Psoas muscle (tissue), 8 donors: ENCODE results near the gene INPP5F. TPM values are rescaled to one million over a fixed set of nuclear protein-coding genes. Genes with fewer than 3 reads are reported as not detected.

Experiments used
- ATAC-seq, 4 donors: fragments of 200-7000 bp; cut with Tn5 transposase; one replicate each; pipeline ENCODE4 v1.9.1; 2020; ENCODE audit warnings: moderate library complexity in 3 of 4, mild to moderate bottlenecking in 2 of 4
- DNase-seq, 2 donors: peaks; one replicate each; pipeline ENCODE4 v3.0.0-alpha.2; 2020
- H3K27ac ChIP-seq: fragments of 200-600 bp; one replicate; pipeline ENCODE4 v1.8.0; 2022
- H3K27me3 ChIP-seq, 3 donors: fragments of 200-600 bp in 1 of 3; one replicate each; pipeline versions ENCODE4 v1.6.1 to v1.8.0; 2013 to 2022; ENCODE audit warnings: low read length in 2 of 3, mild to moderate bottlenecking in 2 of 3, moderate library complexity in 1 of 3; ENCODE audit not compliant: insufficient read depth in 3 of 3
- H3K36me3 ChIP-seq, 2 donors: fragments of 200-600 bp in 1 of 2; one replicate each; pipeline versions ENCODE4 v1.6.1 to v1.8.0; 2013 to 2022; ENCODE audit warnings: low read depth in 1 of 2, mild to moderate bottlenecking in 1 of 2, moderate library complexity in 1 of 2; ENCODE audit not compliant: insufficient read depth in 1 of 2
- H3K4me1 ChIP-seq: fragments of 200-600 bp; one replicate; pipeline ENCODE4 v1.8.0; 2022
- H3K4me3 ChIP-seq: fragments of 200-600 bp; one replicate; pipeline ENCODE4 v1.8.0; 2022; ENCODE audit warnings: mild to moderate bottlenecking
- H3K9me3 ChIP-seq: fragments of 200-600 bp; one replicate; pipeline ENCODE4 v1.8.0; 2022
- CTCF ChIP-seq: fragments of 200-600 bp; IDR thresholded peaks from one replicate; pipeline ENCODE4 v1.8.0; 2022; ENCODE audit warnings: antibody characterized with exemption
- WGBS, 3 donors: extraction: QIAGEN DNeasy Blood & Tissue Kit; methylation state at CpG; one replicate each; pipeline versions ENCODE4 v1.1.6 to v1.1.7; 2013; 5-methylcytosine and 5-hydroxymethylcytosine counted together
- intact Hi-C, 2 donors: fragments of 100-400 bp; cut with DNase I; formaldehyde crosslinking; loops; one replicate each; pipeline versions ENCODE4 v1.11.0 to v1.14.2; 2022
- long read RNA-seq, 2 donors: library from polyadenylated mRNA; unstranded; transcript quantifications; one replicate each; pipeline ENCODE4 v2.0.0, GENCODE V29; 2021
- polyA plus RNA-seq, 3 donors: library from polyadenylated mRNA; stranded (reverse); fragments of 200-250 nt; gene quantifications; one replicate each; pipeline ENCODE4 v1.2.3, GENCODE V29; 2013
- total RNA-seq, 4 donors: library from RNA; stranded (reverse); fragmentation: NEBNext Ultra II Directional in 2 of 4; extraction: Animal tissue kit (Norgen Biotek cat#: 25700) in 2 of 4; gene quantifications; one replicate each; pipeline versions ENCODE4 v1.2.1 to v1.2.4, GENCODE V29; 2021 to 2023
- donor health status: healthy with polysubstance abuse.
- donor health status: DM: no; HTN: no; CAD: no; lungs with moderate emphysema.
- donor health status: Bipolar disorder and iron deficiency.
- donor health status: healthy.
- donor health status: DM: yes; HTN: yes; CAD: no.
- donor health status: DM: no; HTN: no; CAD: no.
- donor health status: DM: no; HTN: no; CAD: no.
- donor health status: DM: yes; HTN: yes; CAD: no.

Gene INPP5F
- total RNA-seq (10 to 100 TPM in 3 of 4 donors, 1 to 10 TPM in 1; 8.0 to 12.3 (median 10.7) TPM), polyA plus RNA-seq (10 to 100 TPM in 1 of 3 donors, 1 to 10 TPM in 2; 6.0 to 10.0 (median 8.0) TPM)
- long read RNA-seq, donor 1, partial matches to known transcripts: 1 of 6 reads
- long read RNA-seq, donor 1, other reads (novel, unspliced or antisense): 2 of 6 reads
- long read RNA-seq, donor 2, transcript INPP5F-203 (5 exons, 874 nt): major isoform, 10 of 21 reads
- long read RNA-seq, donor 2, partial matches to known transcripts: 4 of 21 reads
- long read RNA-seq, donor 2, other reads (novel, unspliced or antisense): 7 of 21 reads

- peak; percentile 99 to 100 for DNase-seq
- WGBS, 3 donors: 0 to 1% (median 1%) methylated on average over 41 to 94 of the region's 95 CpGs
- peak within 1 kb of the TSS; percentile 88 for H3K4me3 ChIP-seq
- ATAC-seq: peak; percentile 97 to 99 (median 98)
- H3K36me3 ChIP-seq: no peaks in the 10 kb centered on the region
- H3K27me3 ChIP-seq: no peaks in the 10 kb centered on the region
- TF ChIP-seq CTCF: peak; percentile 36
- no peaks in the 10 kb centered on the region for H3K9me3 ChIP-seq
- H3K27ac ChIP-seq: peak within 1 kb of the TSS; percentile 98
- intact Hi-C loops: loop anchor here in 1 of 2 donors (1.0 to 5.0 kb wide), 2 partner anchors 40 to 119 kb away; no protein-coding TSS in a partner anchor
- peaks cover 18% of the 10 kb centered on the region for H3K4me1 ChIP-seq
Measured at GRCh38 chr10:119725828-119726675, at the start of gene INPP5F. Gene INPP5F (plus strand): TSS chr10:119726050. CDS start chr10:119726263, 213 bp downstream.

- Histone ChIP-seq H3K36me3 (peaks cover 23 to 58% of the 10 kb centered on the region in 2 donors), H3K4me1 (peaks cover 85% of the 10 kb centered on the region), H3K4me3 (no peak overlapping the region), H3K9me3 (no peaks in the 10 kb centered on the region), H3K27ac (peak overlapping the region; percentile 90), H3K27me3 (no peaks in the 10 kb centered on the region)
- DNase-seq (no peak), ATAC-seq (no peak)
- intact Hi-C loops: no loop called here
- WGBS, 3 donors: 76 to 89% (median 79%) methylated on average over 6 of the region's 6 CpGs
- no peak for TF ChIP-seq CTCF
Measured at GRCh38 chr10:119677126-119677525, 48.7 kb upstream of the INPP5F start.

GRCh38 chr10:119677904-119678755, 47.7 kb upstream of the INPP5F start:
- Histone ChIP-seq H3K4me1 (peaks cover 85% of the 10 kb centered on the region), H3K27ac (peak overlapping the region; percentile 90), H3K9me3 (no peaks in the 10 kb centered on the region), H3K36me3 (peaks cover 15 to 48% of the 10 kb centered on the region in 2 donors), H3K4me3 (no peak overlapping the region), H3K27me3 (no peaks in the 10 kb centered on the region)
- intact Hi-C loops: no loop called here
- no peak for TF ChIP-seq CTCF
- DNase-seq: peak in 1 of 2 donors; percentile 69
- peak; percentile 27 to 51 (median 40) for ATAC-seq
- 43 to 69% (median 50%) methylated on average over 13 of the region's 13 CpGs for WGBS, 3 donors

GRCh38 chr10:119679480-119679829, 46.4 kb upstream of the INPP5F start:
- peak; percentile 9 to 24 (median 18) for ATAC-seq
- peak overlapping the region; percentile 90 for H3K27ac ChIP-seq
- H3K27me3 ChIP-seq: no peaks in the 10 kb centered on the region
- no peak overlapping the region for H3K4me3 ChIP-seq
- intact Hi-C loops: no loop called here
- peak in 1 of 2 donors; percentile 58 for DNase-seq
- TF ChIP-seq CTCF: no peak
- 45 to 62% (median 53%) methylated on average over 7 of the region's 7 CpGs for WGBS, 3 donors
- H3K36me3 ChIP-seq: peaks cover 6 to 35% of the 10 kb centered on the region in 2 donors
- H3K9me3 ChIP-seq: no peaks in the 10 kb centered on the region
- H3K4me1 ChIP-seq: peaks cover 71% of the 10 kb centered on the region
